GM18505 (cell line): ENCODE measurements around the gene SEM1.
"Not testable (repeated sequence)": the region's sequence is repeated elsewhere in the genome, so short reads cannot be mapped to it uniquely, and the experiment has no call there.

Experiments used
- ATAC-seq: cut with Tn5 transposase; IDR thresholded peaks from one replicate; pipeline ENCODE4 v1.9.1; 2021; ENCODE audit not compliant: unreplicated experiment
- POLR2A ChIP-seq: IDR thresholded peaks from 4 replicates; pipeline ENCODE4 v1.6.1; 2011; ENCODE audit warnings: borderline replicate concordance; ENCODE audit not compliant: insufficient read depth, insufficient read length; ENCODE audit errors: extremely low read depth

SEM1 gene

DNA sequence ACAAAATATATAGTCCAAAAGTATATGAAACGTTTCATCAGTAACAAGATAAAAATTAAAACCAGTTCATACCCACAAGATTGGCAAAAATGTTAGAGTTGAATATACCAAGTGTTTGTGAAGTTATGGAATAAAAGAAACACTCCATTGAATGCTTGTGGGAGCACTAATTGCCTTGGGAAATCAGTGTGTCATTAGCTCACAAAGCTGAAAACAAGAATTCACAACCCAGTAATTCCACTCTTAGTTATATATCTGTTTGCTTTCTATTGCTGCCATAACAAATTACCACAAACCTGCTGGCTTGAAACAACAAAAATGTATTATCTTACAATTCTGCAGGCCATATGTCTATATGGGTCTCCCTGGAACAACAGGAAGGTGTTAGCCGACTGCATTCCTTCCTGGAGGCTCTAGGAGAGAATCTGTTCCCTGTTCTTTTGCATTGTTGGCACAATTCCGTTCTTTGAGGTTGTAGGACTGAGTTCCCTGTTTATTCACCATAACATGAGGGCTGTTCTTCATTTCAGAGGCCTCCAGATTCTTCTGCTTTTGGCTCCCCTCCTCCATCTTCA, 45.7 kb downstream of the SEM1 start:
- no peak for ATAC-seq
- TF ChIP-seq POLR2A: no peak

DNA sequence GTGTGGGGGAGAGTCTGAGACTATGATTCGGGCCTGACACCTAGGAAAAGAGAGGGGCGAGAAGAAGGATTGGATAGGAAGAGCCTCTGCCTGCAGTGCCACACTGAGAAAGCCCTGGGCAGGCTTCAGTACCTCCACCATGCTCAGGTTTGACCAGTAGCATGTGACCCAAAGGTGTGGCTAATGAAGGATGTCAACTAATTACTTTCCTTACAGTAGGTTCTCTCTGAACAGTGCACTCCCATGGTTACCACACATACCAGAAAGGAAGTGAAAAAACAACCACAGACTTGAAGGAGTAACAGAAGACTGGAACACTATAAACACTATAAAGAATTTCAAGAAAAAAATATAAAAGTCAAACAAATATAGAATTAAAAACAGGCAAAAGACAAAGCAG, 46.2 kb downstream of the SEM1 start:
- no peak for TF ChIP-seq POLR2A
- ATAC-seq: peak; percentile 99

DNA sequence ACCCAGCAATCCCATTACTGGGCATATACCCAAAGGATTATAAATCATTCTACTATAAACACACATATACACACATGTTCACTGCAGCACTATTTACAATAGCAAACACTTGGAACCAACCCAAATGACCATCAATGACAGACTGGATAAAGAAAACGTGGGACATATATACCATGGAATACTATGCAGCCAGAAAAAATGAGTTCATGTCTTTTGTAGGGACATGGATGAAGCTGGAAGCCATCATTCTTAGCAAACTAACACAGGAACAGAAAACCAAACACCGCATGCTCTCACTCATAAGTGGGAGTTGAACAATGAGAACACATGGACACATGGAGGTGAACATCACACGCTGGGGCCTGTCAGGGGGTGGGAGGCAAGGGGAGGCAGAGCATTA, 47.5 kb downstream of the SEM1 start:
- not testable (repeated sequence) for ATAC-seq

DNA sequence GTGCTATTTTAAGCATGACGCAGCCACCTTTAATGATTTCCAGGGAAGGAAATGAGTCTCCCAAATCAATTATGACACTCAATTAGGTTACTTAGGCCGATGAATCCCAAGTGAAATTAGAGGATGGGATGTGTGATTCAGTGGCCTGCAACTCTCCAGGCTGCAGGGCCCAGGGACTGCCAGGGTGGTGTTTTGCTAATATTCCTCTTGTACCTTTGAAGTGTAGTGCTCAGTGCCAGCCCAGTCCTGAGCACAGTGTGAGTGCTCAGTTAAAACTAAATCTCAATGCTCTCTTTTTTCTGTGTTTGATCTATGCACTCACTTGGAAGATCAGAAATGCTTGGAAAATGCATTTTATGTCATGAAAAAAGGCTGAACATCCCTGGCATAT, 51.6 kb downstream of the SEM1 start:
- no peak for TF ChIP-seq POLR2A
- ATAC-seq: no peak

DNA sequence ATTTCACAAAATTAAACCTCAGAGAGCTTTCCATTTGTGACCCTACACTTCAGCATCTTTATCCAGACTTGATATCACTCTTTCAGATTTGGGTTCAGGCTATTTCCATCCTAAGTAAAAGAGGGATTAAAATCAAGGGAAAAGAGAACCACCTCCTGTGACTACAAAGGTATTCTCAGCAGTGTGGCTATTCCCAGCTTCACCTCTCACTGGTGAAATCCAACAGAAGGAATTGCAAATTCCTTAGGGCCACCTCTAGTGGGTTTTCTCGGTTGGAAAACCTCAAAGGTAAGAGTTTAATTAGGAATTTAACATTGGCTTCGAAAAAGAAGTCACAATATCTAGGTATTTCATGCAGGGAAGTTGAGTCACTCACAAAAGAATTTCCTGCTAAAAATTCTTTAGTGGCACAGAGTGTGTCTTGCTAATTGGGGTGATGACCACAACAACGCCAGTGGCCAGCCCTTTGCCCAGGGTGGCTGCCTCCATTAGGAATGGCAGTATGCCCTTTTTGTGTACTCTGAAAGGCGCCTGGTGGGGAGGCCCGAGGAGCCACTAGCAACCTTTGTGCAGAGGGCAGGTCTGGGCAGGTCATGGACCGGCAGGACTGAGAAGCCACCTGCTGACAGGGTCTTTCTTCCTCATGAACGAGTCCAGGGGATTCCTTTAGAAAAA, 52.2 kb downstream of the SEM1 start:
- no peak for TF ChIP-seq POLR2A
- ATAC-seq: no peak

DNA sequence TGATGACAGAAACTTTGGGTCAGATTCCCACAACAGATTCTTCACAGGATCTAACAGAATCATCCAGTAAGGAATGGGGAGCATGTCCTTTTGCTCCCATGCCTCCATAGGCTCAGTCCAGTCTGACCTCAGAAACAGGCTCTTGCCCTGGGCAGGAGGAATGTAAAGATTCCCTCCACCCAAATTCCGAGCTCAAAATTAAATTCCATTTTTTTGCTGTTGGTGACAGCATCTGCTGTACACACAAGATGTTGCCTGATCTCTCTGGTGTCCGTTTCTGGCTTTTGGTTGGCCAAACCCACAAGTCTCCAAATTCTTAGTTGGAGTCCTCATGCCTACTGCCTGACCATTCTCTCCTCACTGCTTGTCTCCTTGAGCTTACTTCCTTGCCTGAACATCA, 53.7 kb downstream of the SEM1 start:
- no peak for ATAC-seq
- no peak for TF ChIP-seq POLR2A

DNA sequence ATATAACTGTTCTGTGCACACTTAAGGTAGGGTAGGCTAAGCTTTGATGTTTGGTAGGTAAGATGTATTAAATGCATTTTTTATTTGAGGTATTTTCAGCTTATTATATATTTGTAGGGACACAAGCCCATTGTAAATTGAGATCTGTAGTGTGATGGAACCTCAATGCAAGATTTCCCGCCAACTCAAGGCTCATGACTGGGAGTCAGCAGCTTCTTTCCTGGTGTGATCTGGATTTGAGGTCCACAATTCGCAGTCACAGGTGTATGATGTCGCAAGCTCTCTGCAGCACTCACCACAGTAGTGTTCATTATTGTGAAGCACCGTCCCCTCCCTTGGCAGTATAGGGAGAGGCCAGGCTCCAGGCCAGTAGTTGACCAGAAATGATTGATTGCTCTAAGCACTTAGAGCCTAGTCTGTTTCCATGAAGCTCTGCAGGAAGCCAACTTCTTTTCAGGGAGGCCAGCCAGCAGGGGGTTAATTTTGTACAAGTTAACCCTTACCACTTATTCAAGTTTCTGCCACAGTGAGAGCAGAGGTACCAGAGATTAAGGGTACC, 54.9 kb downstream of the SEM1 start:
- TF ChIP-seq POLR2A: no peak
- no peak for ATAC-seq

DNA sequence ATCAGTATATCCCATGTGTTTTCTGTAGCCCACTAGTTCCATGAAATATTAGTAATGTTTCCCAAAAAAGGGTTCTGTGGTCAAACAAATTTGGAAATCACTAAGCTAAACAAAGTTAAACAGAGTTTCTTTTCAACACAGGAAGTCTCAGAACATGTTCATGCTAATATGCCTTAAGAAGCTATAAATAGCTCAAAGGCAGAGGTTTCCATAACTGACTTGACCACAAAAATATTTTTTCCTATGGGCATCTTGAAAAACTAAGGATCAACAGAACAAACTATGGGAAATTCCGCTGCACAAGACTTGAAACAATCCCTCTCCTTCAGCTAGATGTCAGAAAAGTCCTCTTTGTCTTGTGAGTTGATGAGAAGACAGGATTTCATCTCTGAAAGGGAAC, 59.7 kb downstream of the SEM1 start:
- no peak for ATAC-seq
- no peak for TF ChIP-seq POLR2A

DNA sequence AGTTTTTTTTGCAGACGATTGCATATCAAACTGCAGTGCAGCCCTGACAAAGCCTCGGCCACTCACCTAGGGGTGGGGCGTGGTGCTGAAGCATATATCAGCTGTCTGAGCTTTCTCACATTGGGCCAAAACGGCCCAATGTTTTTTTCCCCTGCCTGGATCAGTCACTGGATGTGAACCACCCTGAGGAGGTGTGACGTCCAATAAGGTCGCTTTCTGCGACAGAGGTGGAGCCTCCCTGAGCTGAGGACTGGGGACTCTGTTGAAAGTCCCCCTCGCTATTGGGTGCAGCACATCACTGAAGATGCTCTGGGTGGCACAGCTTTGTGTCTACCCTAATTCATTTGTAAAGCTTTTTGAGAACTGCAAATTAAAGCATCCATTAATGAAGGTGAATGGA, 60.9 kb downstream of the SEM1 start:
- TF ChIP-seq POLR2A: no peak
- ATAC-seq: no peak

DNA sequence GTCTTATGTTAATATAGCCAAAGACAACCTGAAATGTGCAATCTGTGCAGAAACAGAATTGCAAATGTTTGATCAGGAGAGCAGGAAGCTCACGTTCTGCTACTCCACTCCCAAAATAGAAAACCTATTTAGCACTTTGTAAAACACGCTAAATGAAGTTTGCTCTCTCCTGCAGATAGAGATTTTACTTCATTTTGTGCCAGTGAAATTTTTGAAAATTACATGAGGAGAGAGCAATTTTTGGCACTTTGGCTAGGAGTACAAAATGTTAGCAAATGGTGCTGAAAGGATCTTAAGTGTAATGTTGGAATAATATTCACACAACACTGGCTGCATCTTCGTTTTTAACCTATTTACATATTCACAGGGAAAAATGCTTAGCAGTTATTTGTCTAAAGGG, 61.9 kb downstream of the SEM1 start:
- no peak for ATAC-seq
- no peak for TF ChIP-seq POLR2A

DNA sequence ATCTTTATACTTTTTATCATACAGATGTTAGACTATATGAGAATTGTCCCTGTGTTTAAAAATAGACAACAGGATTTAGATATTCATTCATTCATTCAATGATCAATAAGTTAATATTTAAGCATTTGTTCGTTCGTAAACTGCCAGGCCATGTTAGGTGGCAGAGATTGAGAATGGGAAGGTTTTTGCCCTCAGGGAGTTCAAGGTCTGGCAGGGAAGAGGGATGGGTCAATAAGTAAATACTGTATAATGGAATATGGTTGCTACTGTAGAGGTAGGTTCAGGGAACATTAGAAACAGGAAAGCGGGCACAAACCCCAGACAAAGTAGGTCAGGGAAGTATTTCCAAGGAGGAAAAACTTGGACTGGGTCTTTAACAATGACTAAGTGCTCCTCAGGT, 64.6 kb downstream of the SEM1 start:
- ATAC-seq: no peak
- TF ChIP-seq POLR2A: no peak

DNA sequence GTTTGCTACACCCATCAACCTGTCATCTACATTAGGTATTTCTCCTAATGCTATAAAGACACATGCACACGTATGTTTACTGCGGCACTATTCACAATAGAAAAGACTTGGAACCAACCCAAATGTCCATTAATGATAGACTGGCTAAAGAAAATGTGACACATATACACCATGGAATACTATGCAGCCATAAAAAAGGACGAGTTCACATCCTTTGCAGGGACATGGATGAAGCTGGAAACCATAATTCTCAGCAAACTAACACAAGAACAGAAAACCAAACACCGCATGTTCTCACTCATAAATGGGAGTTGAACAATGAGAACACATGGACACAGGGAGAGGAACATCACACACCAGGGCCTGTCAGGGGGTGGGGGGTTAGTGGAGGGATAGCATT, 66.2 kb downstream of the SEM1 start:
- not testable (repeated sequence) for ATAC-seq

DNA sequence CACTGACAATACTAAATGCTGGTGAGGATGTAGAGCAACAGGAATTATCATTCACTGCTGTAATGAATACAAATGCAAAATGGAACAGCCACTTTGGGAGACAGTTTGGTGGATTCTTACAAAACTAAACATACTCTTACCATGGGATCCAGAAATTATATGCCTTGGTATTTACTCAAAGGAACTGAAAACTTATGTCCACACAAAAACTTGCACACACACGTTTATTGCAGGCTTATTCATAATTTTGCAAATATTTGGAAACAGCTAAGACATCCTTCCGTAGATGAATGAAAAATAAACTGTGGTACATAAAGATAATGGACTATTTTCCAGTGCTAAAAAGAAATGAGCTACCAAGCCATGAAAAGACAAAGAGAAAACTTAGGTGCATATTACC, 69.6 kb downstream of the SEM1 start:
- ATAC-seq: no peak
- TF ChIP-seq POLR2A: no peak
